ENCODE results near the gene CCS.

DNA sequence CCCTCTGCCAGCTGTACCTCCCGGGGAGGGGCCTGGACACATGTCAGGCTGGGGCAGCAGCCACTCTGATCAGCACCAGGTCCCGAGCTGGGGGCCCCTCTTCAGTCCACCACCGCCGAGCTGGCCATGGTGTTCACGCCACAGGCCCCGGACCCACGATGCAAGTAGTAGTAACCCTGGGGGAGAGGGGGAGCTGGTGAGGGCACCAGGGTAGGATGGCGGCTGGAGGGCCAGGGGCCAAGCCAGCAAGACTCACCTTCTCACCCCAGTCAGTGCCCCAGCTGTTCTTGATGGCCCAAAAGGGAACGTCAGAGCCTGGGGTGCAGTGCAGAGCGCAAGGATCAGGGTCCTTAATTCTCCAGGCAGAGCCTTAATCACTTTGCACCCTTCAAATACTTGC, 29.2 kb upstream of the CCS start:
- TF ChIP-seq SUZ12 (IDR thresholded peaks at IDR 0.05) = no peak
- no peak for TF ChIP-seq FOXM1 (IDR thresholded peaks at IDR 0.05; ENCODE audit: borderline replicate concordance)
